Measurements from ENCODE around the gene ACTN1. TPM values are rescaled to one million over a fixed set of nuclear protein-coding genes. Genes with fewer than 3 reads are reported as not detected.

The ACTN1 gene
- total and polyA plus RNA-seq, 10 of the 15 experiments (the other 5 are each of a cell fraction or from before 2014, with no cell fraction given): 0.14 to 39.4 (median 2.6) TPM

GRCh38 chr14:68970038-68970612 lies 9.0 kb downstream of the ACTN1 start:
- TF ChIP-seq NFYB (IDR thresholded peaks at IDR 0.05; ENCODE audit: insufficient read depth, low read depth, low read length): no peak
- TF ChIP-seq KLF5 (IDR thresholded peaks at IDR 0.05; ENCODE audit: partially characterized antibody): no peak
- TF ChIP-seq FOXM1 (IDR thresholded peaks at IDR 0.05; ENCODE audit: low read depth, low read length): no peak
- no peak for TF ChIP-seq ZNF592 (IDR thresholded peaks at IDR 0.05)
- TF ChIP-seq NR2C2 (IDR thresholded peaks at IDR 0.05; ENCODE audit: borderline replicate concordance, control insufficient read depth, insufficient read length, low read depth): no peak
- ATAC-seq (no peak), FAIRE-seq (no peak), DNase-seq (ENCODE audit: low read depth, low spot score) (no peak)
- ChIA-PET POLR2A (interaction anchor here (1.7 kb wide), 1 partner anchor 10 kb away, joined by 5 read pairs; no protein-coding TSS in a partner anchor), RAD21 (ENCODE audit: unreplicated experiment) (no interaction called here), CTCF (no interaction called here), SMC1A (ENCODE audit: uncharacterized antibody, unreplicated experiment) (interaction anchor here (1.0 kb wide), 1 partner anchor 15 kb away, joined by 4 read pairs; no protein-coding TSS in a partner anchor)
- 24% methylated on average over 8 of the region's 8 CpGs for WGBS (ENCODE audit: insufficient coverage, insufficient replicate concordance, low lambda C conversion rate, missing lambda C conversion rate)
- Histone ChIP-seq H3K9ac (ENCODE audit: control insufficient read depth, insufficient read depth, low read length) (no peak overlapping the region), H3K79me2 (ENCODE audit: control insufficient read depth, insufficient read depth, low read length) (no peaks in the 10 kb centered on the region), H3K4me1 (ENCODE audit: control insufficient read depth, insufficient read depth, low read length) (no peaks in the 10 kb centered on the region), H3K27me3 (replicated peaks in 1 of 2; ENCODE audit: control insufficient read depth in 2 of 2, insufficient read depth in 2 of 2, low read length in 1 of 2) (no peaks in the 10 kb centered on the region), H3K27ac (ENCODE audit: control insufficient read depth, insufficient read depth) (no peak overlapping the region), H2AFZ (ENCODE audit: control insufficient read depth, low read depth, low read length) (no peak overlapping the region), H3K36me3 (ENCODE audit: control insufficient read depth in 2 of 2, insufficient read depth in 2 of 2, low read length in 1 of 2) (no peaks in the 10 kb centered on the region; a peak in 2 of 4 replicates), H3K4me3 (no peak overlapping the region), H3K9me3 (replicated peaks; ENCODE audit: control insufficient read depth, insufficient read depth, low read length) (peaks cover 11% of the 10 kb centered on the region; the same call in 2 of the 3 replicates), H3K4me2 (ENCODE audit: control insufficient read depth, insufficient read depth) (no peak overlapping the region), H4K20me1 (ENCODE audit: control insufficient read depth, insufficient read depth) (no peaks in the 10 kb centered on the region)
- in situ Hi-C loops (cut with MboI) (no loop called here), intact Hi-C loops (cut with micrococcal nuclease; ENCODE audit: unreplicated experiment) (no loop called here)
- BruUV-seq (replicated peaks): no TSS peak

Measured in GM12878 (cell line).